ENCODE results near the gene SCOC.

GRCh38 chr4:140333523-140333922, 39.9 kb upstream of the SCOC start:
- TF ChIP-seq RCOR1 (IDR thresholded peaks at IDR 0.05; ENCODE audit: low read depth, low read length) = no peak
- TF ChIP-seq, protein P1, sequence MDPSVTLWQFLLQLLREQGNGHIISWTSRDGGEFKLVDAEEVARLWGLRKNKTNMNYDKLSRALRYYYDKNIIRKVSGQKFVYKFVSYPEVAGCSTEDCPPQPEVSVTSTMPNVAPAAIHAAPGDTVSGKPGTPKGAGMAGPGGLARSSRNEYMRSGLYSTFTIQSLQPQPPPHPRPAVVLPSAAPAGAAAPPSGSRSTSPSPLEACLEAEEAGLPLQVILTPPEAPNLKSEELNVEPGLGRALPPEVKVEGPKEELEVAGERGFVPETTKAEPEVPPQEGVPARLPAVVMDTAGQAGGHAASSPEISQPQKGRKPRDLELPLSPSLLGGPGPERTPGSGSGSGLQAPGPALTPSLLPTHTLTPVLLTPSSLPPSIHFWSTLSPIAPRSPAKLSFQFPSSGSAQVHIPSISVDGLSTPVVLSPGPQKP (IDR thresholded peaks at IDR 0.05; ENCODE audit: low read depth, low read length) = no peak
- TF ChIP-seq, protein P2, sequence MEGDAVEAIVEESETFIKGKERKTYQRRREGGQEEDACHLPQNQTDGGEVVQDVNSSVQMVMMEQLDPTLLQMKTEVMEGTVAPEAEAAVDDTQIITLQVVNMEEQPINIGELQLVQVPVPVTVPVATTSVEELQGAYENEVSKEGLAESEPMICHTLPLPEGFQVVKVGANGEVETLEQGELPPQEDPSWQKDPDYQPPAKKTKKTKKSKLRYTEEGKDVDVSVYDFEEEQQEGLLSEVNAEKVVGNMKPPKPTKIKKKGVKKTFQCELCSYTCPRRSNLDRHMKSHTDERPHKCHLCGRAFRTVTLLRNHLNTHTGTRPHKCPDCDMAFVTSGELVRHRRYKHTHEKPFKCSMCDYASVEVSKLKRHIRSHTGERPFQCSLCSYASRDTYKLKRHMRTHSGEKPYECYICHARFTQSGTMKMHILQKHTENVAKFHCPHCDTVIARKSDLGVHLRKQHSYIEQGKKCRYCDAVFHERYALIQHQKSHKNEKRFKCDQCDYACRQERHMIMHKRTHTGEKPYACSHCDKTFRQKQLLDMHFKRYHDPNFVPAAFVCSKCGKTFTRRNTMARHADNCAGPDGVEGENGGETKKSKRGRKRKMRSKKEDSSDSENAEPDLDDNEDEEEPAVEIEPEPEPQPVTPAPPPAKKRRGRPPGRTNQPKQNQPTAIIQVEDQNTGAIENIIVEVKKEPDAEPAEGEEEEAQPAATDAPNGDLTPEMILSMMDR (IDR thresholded peaks at IDR 0.05) = no peak
- no peak for TF ChIP-seq RFX5 (IDR thresholded peaks at IDR 0.05)
- TF ChIP-seq NR3C1 (IDR thresholded peaks at IDR 0.05) = no peak
- no peak for TF ChIP-seq JUNB (IDR thresholded peaks at IDR 0.05)
- TF ChIP-seq MAFK (IDR thresholded peaks at IDR 0.05; ENCODE audit: partially characterized antibody) = no peak
- TF ChIP-seq CBX8 (IDR thresholded peaks at IDR 0.05) = no peak
- no peak for TF ChIP-seq RAD21 (conservative IDR thresholded peaks at IDR 0.05 in 1 of 2, IDR thresholded peaks at IDR 0.05 in 1 of 2)
- no peak for TF ChIP-seq POLR2A (IDR thresholded peaks at IDR 0.05; ENCODE audit: low read length)
- no peak for TF ChIP-seq CHD4 (IDR thresholded peaks at IDR 0.05; ENCODE audit: borderline replicate concordance)

All from A549 (cell line).